Endothelial cell of umbilical vein (primary cell): Measurements from ENCODE around the gene TUBG1. TPM values are rescaled to one million over a fixed set of nuclear protein-coding genes. Genes with fewer than 3 reads are reported as not detected.

Experiments used
- BruUV-seq: library from RNA; stranded (reverse); fragments of 400-500 nt; replicated peaks from 2 replicates; lab custom pipeline; 2021; lab: Mats Ljungman, UMichigan
- CTCF ChIA-PET: fragments of 300-600, 350-600 bp; sonication (Branson Sonifier 250); formaldehyde crosslinking; loops from one replicate; lab custom pipeline; 2021; ENCODE audit warnings: antibody characterized with exemption, inconsistent platforms; lab: Charles Lee
- POLR2A ChIA-PET: fragments of 300-600, 350-600 bp; sonication (Branson Sonifier 250); formaldehyde crosslinking; loops from one replicate; lab custom pipeline; 2021; ENCODE audit warnings: antibody characterized with exemption, inconsistent platforms; lab: Charles Lee
- DNase-seq: peaks from one replicate; pipeline ENCODE4 v3.0.0-alpha.2; 2011; ENCODE audit warnings: low read depth, low spot score
- FAIRE-seq: peaks from 2 replicates; lab custom pipeline; 2011; peaks lifted over from hg19 to GRCh38; lab: Jason Lieb, UNC
- H2AFZ ChIP-seq: 2 replicates; pipeline ENCODE4 v1.6.0; 2012; ENCODE audit warnings: low read depth, low read length, control low read depth, inconsistent platforms
- H3K27ac ChIP-seq: 2 replicates; pipeline ENCODE4 v1.5.1; 2011; ENCODE audit warnings: low read depth, mild to moderate bottlenecking, control low read depth, low read length, moderate library complexity; ENCODE audit not compliant: insufficient read depth
- H3K27me3 ChIP-seq, 2 experiments: 2 replicates each; pipeline versions ENCODE4 v1.6.0 to v1.6.1; 2011; ENCODE audit warnings: low read length in 2 of 2, mixed read lengths in 1 of 2; ENCODE audit not compliant: control insufficient read depth in 2 of 2, insufficient read depth in 2 of 2
- H3K36me3 ChIP-seq, 2 experiments: 2 replicates in 1 of 2; 3 replicates in 1 of 2; pipeline ENCODE4 v1.5.1; 2011; ENCODE audit warnings: low read length in 2 of 2, mild to moderate bottlenecking in 1 of 2, moderate library complexity in 1 of 2; ENCODE audit not compliant: control insufficient read depth in 2 of 2, insufficient read depth in 2 of 2; ENCODE audit errors: extremely low read depth in 1 of 2
- H3K4me1 ChIP-seq: 3 replicates; pipeline ENCODE4 v1.5.1; 2011; ENCODE audit warnings: mild to moderate bottlenecking, low read length; ENCODE audit not compliant: control insufficient read depth, insufficient read depth; ENCODE audit errors: extremely low read depth
- H3K4me2 ChIP-seq: 2 replicates; pipeline ENCODE4 v1.6.1; 2011; ENCODE audit warnings: low read length, control low read depth, mixed read lengths; ENCODE audit not compliant: insufficient read depth
- H3K4me3 ChIP-seq, 3 experiments: fragments of 200-600 bp in 1 of 3; sonication (generic), shearing (Covaris generic) in 1 of 3; replicated peaks in 1 of 3; 2 replicates each; pipeline ENCODE4 v1.5.1; 2011 to 2016; ENCODE audit warnings: control low read depth in 3 of 3, low read length in 3 of 3, mild to moderate bottlenecking in 2 of 3, inconsistent platforms in 1 of 3, low read depth in 1 of 3, moderate library complexity in 1 of 3; ENCODE audit not compliant: insufficient read depth in 1 of 3
- H3K79me2 ChIP-seq: 2 replicates; pipeline ENCODE4 v1.6.0; 2012; ENCODE audit warnings: low read length, inconsistent platforms; ENCODE audit not compliant: control insufficient read depth, insufficient read depth
- H3K9ac ChIP-seq: replicated peaks from 2 replicates; pipeline ENCODE3; 2011; ENCODE audit warnings: low read length, control low read depth; ENCODE audit not compliant: insufficient read depth; ENCODE audit errors: extremely low read depth
- H3K9me1 ChIP-seq: replicated peaks from 3 replicates; pipeline ENCODE4 v1.6.0; 2011; ENCODE audit warnings: mild to moderate bottlenecking, low read length; ENCODE audit not compliant: control insufficient read depth, insufficient read depth; ENCODE audit errors: extremely low read depth
- H3K9me3 ChIP-seq: replicated peaks from 2 replicates; pipeline ENCODE4 v1.5.1; 2012; ENCODE audit warnings: low read length, inconsistent platforms; ENCODE audit not compliant: control insufficient read depth, insufficient read depth
- H4K20me1 ChIP-seq: replicated peaks from 2 replicates; pipeline ENCODE3; 2011; ENCODE audit warnings: mild to moderate bottlenecking, low read length; ENCODE audit not compliant: control insufficient read depth, insufficient read depth; ENCODE audit errors: extremely low read depth
- CTCF ChIP-seq, 2 donors: IDR thresholded peaks; 1 replicate in 1 of 2; 2 replicates in 1 of 2; pipeline ENCODE4 v1.5.1; 2011; ENCODE audit warnings: low read length in 2 of 2, mild to moderate bottlenecking in 2 of 2, moderate library complexity in 2 of 2, control low read depth in 1 of 2, inconsistent platforms in 1 of 2, low read depth in 1 of 2; ENCODE audit not compliant: insufficient read depth in 1 of 2; ENCODE audit errors: extremely low read depth in 1 of 2
- EZH2 ChIP-seq: IDR thresholded peaks from 2 replicates; pipeline ENCODE4 v1.6.1; 2012; ENCODE audit warnings: borderline replicate concordance, low read depth, mild to moderate bottlenecking, moderate library complexity, low read length, inconsistent platforms; ENCODE audit not compliant: severe bottlenecking
- FOS ChIP-seq: IDR thresholded peaks from 2 replicates; pipeline ENCODE4 v1.6.1; 2011; ENCODE audit warnings: mild to moderate bottlenecking, low read length, moderate library complexity, borderline replicate concordance; ENCODE audit not compliant: insufficient read depth
- GATA2 ChIP-seq: IDR thresholded peaks from 2 replicates; pipeline ENCODE4 v1.7.0; 2011; ENCODE audit warnings: low read depth, mild to moderate bottlenecking, moderate library complexity, mixed read lengths, low read length; ENCODE audit not compliant: insufficient read length, insufficient read depth
- JUN ChIP-seq: IDR thresholded peaks from 2 replicates; pipeline ENCODE4 v1.6.1; 2011; ENCODE audit warnings: borderline replicate concordance, low read depth; ENCODE audit not compliant: insufficient read length, insufficient read depth
- MAX ChIP-seq: IDR thresholded peaks from 2 replicates; pipeline ENCODE4 v1.6.1; 2011; ENCODE audit not compliant: insufficient read depth, insufficient read length
- POLR2A ChIP-seq: IDR thresholded peaks from 2 replicates; pipeline ENCODE4 v1.6.1; 2012; ENCODE audit warnings: low read depth, mild to moderate bottlenecking, control low read depth, low read length
- POLR2AphosphoS5 ChIP-seq: IDR thresholded peaks from 2 replicates; pipeline ENCODE4 v1.6.1; 2012; ENCODE audit warnings: low read depth, mild to moderate bottlenecking, control low read depth, low read length, moderate library complexity; ENCODE audit not compliant: insufficient read depth
- dilution Hi-C: fragments of 300-500 bp; cut with MboI; formaldehyde crosslinking; loops from one replicate; pipeline ENCODE4 v1.15.0; 2019; ENCODE audit warnings: low sequenced_read_pairs; ENCODE audit not compliant: extremely low pct_ligation_motif_present
- intact Hi-C: fragments of 100-400 bp; cut with micrococcal nuclease; formaldehyde crosslinking; loops from one replicate; pipeline ENCODE4 v1.10.0; 2022
- polyA plus RNA-seq, 4 experiments: library from polyadenylated mRNA; depleted of rRNA in 3 of 4; stranded (reverse) in 3 of 4; unstranded in 1 of 4; fragments of >200 nt; gene quantifications; 2 replicates each; pipeline versions ENCODE4 v1.2.1 to v1.2.3, GENCODE V29; 2011 to 2012; ENCODE audit warnings: missing spikeins in 1 of 4
- total RNA-seq: library from RNA; stranded (reverse); gene quantifications from 2 replicates; pipeline ENCODE4 v1.2.3, GENCODE V29; 2021

The TUBG1 gene
- total and polyA plus RNA-seq, 2 donors (not counting 3 experiments of a cell fraction or from before 2014, with no cell fraction given) = 102 to 132 TPM

GRCh38 chr17:42561897-42562387 is 47.5 kb upstream of the TUBG1 start, which contains the start of gene COASY:
COASY (plus strand) TSS chr17:42562148; CDS start chr17:42562623, 475 bp downstream.
- peaks cover 4 to 21% of the 10 kb centered on the region in 2 experiments for H3K36me3 ChIP-seq
- H3K9ac ChIP-seq = peak within 1 kb of the TSS; percentile 90
- H2AFZ ChIP-seq = peak within 1 kb of the TSS; percentile 77
- no peaks in the 10 kb centered on the region for H3K27me3 ChIP-seq
- no peak for TF ChIP-seq GATA2
- TF ChIP-seq CTCF (IDR thresholded peaks at IDR 0.05; ENCODE audit: extremely low read depth in 1 of 2, insufficient read depth in 1 of 2, low read depth in 1 of 2, low read length in 2 of 2) = no peak
- TF ChIP-seq FOS = no peak
- no peak for TF ChIP-seq EZH2
- TF ChIP-seq POLR2AphosphoS5 = peak; percentile 81
- TF ChIP-seq POLR2A = peak; percentile 83
- peak; percentile 41 for TF ChIP-seq MAX
- no peak for TF ChIP-seq JUN
- H3K79me2 ChIP-seq = peaks cover 19% of the 10 kb centered on the region
- ChIA-PET POLR2A (no interaction called here), CTCF (no interaction called here)
- H3K4me2 ChIP-seq = peak within 1 kb of the TSS; percentile 75
- no peaks in the 10 kb centered on the region for H3K9me3 ChIP-seq
- DNase-seq (peak; percentile 97), FAIRE-seq (peak; percentile 99)
- H3K9me1 ChIP-seq = no peaks in the 10 kb centered on the region
- intact Hi-C loops (no loop called here), dilution Hi-C loops (no loop called here)
- no peaks in the 10 kb centered on the region for H4K20me1 ChIP-seq
- no TSS peak for BruUV-seq
- H3K4me3 ChIP-seq = peak within 1 kb of the TSS; percentile 79 to 88 (median 88)
- H3K4me1 ChIP-seq = peaks cover 24% of the 10 kb centered on the region
- peak within 1 kb of the TSS; percentile 72 for H3K27ac ChIP-seq
